ENCODE measurements around the gene TMPRSS2. TPM values are rescaled to one million over a fixed set of nuclear protein-coding genes. Genes with fewer than 3 reads are reported as not detected.

The TMPRSS2 gene
- total RNA-seq, 1 experiment from 2014 or later = not detected

DNA sequence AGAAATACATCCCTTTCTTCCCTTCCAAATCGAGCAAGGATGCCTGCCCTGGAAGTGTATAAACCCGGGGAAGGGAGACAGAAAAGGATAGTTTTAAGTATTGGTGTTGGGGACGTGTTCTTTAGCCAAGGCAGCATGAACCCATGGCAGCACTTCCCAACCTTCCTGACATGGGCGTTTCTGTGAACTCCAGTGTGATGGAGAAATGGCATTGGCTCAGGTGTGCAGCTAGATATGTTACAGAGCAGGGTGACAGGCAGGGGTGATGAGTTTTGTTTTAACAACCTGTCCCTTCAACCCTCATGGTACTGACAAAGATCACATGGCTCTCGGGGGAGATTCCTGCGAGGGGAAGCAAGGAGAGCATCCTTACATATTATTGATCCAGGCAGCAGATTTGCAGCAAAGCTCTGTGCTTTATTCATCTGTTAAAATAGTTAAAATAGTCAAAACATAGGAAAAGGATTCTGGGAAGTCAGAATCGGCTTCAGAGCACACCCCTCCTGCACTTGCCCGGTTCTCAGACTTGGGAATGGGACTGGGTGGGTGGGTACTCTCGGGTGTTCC is 78.0 kb downstream of the TMPRSS2 start:
- POLR2A ChIA-PET = no interaction called here
- Mint-ChIP-seq H3K27ac (ENCODE audit: low read depth, unreplicated experiment) (no peak overlapping the region), H3K36me3 (ENCODE audit: insufficient read depth, unreplicated experiment) (no peaks in the 10 kb centered on the region), H3K4me3 (ENCODE audit: unreplicated experiment) (no peak overlapping the region), H3K9me3 (ENCODE audit: unreplicated experiment) (no peaks in the 10 kb centered on the region), H3K4me1 (ENCODE audit: insufficient read depth, unreplicated experiment) (no peaks in the 10 kb centered on the region), H3K27me3 (ENCODE audit: insufficient read depth, unreplicated experiment) (peaks cover 7% of the 10 kb centered on the region)
- TF ChIP-seq, protein P1, sequence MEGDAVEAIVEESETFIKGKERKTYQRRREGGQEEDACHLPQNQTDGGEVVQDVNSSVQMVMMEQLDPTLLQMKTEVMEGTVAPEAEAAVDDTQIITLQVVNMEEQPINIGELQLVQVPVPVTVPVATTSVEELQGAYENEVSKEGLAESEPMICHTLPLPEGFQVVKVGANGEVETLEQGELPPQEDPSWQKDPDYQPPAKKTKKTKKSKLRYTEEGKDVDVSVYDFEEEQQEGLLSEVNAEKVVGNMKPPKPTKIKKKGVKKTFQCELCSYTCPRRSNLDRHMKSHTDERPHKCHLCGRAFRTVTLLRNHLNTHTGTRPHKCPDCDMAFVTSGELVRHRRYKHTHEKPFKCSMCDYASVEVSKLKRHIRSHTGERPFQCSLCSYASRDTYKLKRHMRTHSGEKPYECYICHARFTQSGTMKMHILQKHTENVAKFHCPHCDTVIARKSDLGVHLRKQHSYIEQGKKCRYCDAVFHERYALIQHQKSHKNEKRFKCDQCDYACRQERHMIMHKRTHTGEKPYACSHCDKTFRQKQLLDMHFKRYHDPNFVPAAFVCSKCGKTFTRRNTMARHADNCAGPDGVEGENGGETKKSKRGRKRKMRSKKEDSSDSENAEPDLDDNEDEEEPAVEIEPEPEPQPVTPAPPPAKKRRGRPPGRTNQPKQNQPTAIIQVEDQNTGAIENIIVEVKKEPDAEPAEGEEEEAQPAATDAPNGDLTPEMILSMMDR (IDR thresholded peaks at IDR 0.05; ENCODE audit: unreplicated experiment) = no peak
- CTCF ChIA-PET = interaction anchor here (1.0 to 1.4 kb wide), 2 partner anchors 146 to 387 kb away, joined by 4 read pairs; no protein-coding TSS in a partner anchor
- no peak for DNase-seq (ENCODE audit: unreplicated experiment)
- intact Hi-C loops (cut with micrococcal nuclease) = no loop called here
- no TSS peak for BruUV-seq (replicated peaks)

DNA sequence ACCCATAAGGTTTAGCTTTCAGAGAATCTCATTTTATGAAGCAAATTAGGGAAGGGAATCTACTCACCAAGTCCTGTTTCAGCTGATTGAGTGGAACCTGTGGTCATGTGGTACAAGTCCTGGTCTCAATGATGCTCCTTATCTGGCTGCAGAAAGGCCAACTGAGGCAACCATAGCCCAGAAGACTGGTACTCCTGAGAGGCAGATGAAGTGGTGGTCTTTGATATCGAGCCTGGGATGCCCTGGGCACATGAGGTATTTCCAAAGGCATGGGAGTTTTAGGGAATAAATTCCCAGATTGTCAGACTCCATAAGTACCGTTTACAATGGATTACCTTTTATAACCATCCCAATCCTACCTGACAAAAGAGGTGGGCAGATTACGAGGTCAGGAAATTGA is 78.7 kb downstream of the TMPRSS2 start:
- Mint-ChIP-seq H3K27ac (ENCODE audit: low read depth, unreplicated experiment) (no peak overlapping the region), H3K4me3 (ENCODE audit: unreplicated experiment) (no peak overlapping the region), H3K4me1 (ENCODE audit: insufficient read depth, unreplicated experiment) (no peaks in the 10 kb centered on the region), H3K27me3 (ENCODE audit: insufficient read depth, unreplicated experiment) (peaks cover 7% of the 10 kb centered on the region), H3K9me3 (ENCODE audit: unreplicated experiment) (no peaks in the 10 kb centered on the region), H3K36me3 (ENCODE audit: insufficient read depth, unreplicated experiment) (no peaks in the 10 kb centered on the region)
- POLR2A ChIA-PET = no interaction called here
- DNase-seq (ENCODE audit: unreplicated experiment) = no peak
- BruUV-seq (replicated peaks) = no TSS peak
- TF ChIP-seq, protein P1 (IDR thresholded peaks at IDR 0.05; ENCODE audit: unreplicated experiment) = no peak
- intact Hi-C loops (cut with micrococcal nuclease) = no loop called here
- CTCF ChIA-PET = interaction anchor here (1.4 kb wide), 1 partner anchor 146 kb away, joined by 4 read pairs; no protein-coding TSS in a partner anchor

DNA sequence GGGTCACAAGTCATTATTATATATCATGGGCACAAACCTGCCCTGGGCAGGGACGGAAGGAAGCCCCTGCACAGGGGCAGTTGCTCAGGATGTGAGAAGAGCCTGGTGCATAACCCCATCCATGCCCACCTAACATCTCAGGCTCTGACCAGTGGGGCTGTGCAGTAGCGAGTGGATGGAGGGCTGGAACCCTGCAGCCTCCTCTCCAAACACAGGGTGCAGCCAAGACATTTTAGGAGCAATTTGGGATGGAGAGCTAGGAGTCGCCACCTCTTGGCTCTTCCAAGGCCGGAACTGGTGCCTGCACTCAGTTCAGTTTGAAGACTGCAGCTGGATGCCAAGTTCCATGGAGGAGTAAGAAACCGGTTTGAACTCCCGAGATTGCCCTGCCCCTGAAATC is 79.1 kb downstream of the TMPRSS2 start:
- Mint-ChIP-seq H3K27me3 (ENCODE audit: insufficient read depth, unreplicated experiment) (peaks cover 7% of the 10 kb centered on the region), H3K27ac (ENCODE audit: low read depth, unreplicated experiment) (no peak overlapping the region), H3K4me3 (ENCODE audit: unreplicated experiment) (no peak overlapping the region), H3K4me1 (ENCODE audit: insufficient read depth, unreplicated experiment) (no peaks in the 10 kb centered on the region), H3K9me3 (ENCODE audit: unreplicated experiment) (no peaks in the 10 kb centered on the region), H3K36me3 (ENCODE audit: insufficient read depth, unreplicated experiment) (no peaks in the 10 kb centered on the region)
- no TSS peak for BruUV-seq (replicated peaks)
- intact Hi-C loops (cut with micrococcal nuclease) = no loop called here
- TF ChIP-seq, protein P1 (IDR thresholded peaks at IDR 0.05; ENCODE audit: unreplicated experiment) = no peak
- POLR2A ChIA-PET = no interaction called here
- DNase-seq (ENCODE audit: unreplicated experiment) = no peak
- CTCF ChIA-PET = interaction anchor here (1.4 kb wide), 1 partner anchor 145 kb away, joined by 4 read pairs; no protein-coding TSS in a partner anchor

DNA sequence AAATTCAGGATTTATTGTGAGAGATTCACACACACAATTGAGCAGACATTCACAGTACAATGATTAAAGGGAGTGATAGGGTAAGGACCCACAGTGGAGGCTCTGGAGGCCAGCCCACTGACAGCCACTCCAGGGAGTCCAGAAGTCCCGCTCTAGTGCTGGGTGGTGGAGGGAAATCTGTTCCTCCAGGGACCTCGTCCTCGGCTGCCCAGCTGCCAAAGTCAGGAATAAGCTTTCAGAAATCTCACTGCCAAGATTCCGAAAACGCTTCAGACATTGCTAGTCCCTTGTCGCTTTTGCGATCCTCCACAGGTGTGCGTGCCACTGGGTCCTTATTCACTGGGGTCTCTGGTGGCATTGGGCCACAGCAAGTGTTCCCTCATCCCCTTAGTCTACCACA is 79.6 kb downstream of the TMPRSS2 start:
- intact Hi-C loops (cut with micrococcal nuclease) = no loop called here
- H3K27me3 Mint-ChIP-seq (ENCODE audit: insufficient read depth, unreplicated experiment) = peaks cover 7% of the 10 kb centered on the region
- H3K9me3 Mint-ChIP-seq (ENCODE audit: unreplicated experiment) = no peaks in the 10 kb centered on the region
- DNase-seq (ENCODE audit: unreplicated experiment) = no peak
- H3K36me3 Mint-ChIP-seq (ENCODE audit: insufficient read depth, unreplicated experiment) = no peaks in the 10 kb centered on the region
- no peak overlapping the region for H3K4me3 Mint-ChIP-seq (ENCODE audit: unreplicated experiment)
- TF ChIP-seq, protein P1 (IDR thresholded peaks at IDR 0.05; ENCODE audit: unreplicated experiment) = no peak
- no TSS peak for BruUV-seq (replicated peaks)
- ChIA-PET POLR2A (no interaction called here), CTCF (no interaction called here)
- no peaks in the 10 kb centered on the region for H3K4me1 Mint-ChIP-seq (ENCODE audit: insufficient read depth, unreplicated experiment)
- no peak overlapping the region for H3K27ac Mint-ChIP-seq (ENCODE audit: low read depth, unreplicated experiment)

Data from MCF 10A (cell line).